ENCODE results near the gene USF3. TPM values are rescaled to one million over a fixed set of nuclear protein-coding genes. Genes with fewer than 3 reads are reported as not detected.

Gene USF3
- total and polyA plus RNA-seq, 2 of the 4 experiments (the other 2 are of a cell fraction): 3.0 to 5.2 TPM

GRCh38 chr3:113600418-113601182 is 95.8 kb downstream of the USF3 start:
- no peak overlapping the region for H3K18ac ChIP-seq (ENCODE audit: low read depth, low read length)
- BruUV-seq (replicated peaks): no TSS peak
- no peak overlapping the region for H3K23ac ChIP-seq (ENCODE audit: low read depth, low read length)
- no peaks in the 10 kb centered on the region for H3K79me1 ChIP-seq (ENCODE audit: low read depth in 1 of 2, low read length in 2 of 2)
- no peak overlapping the region for H3K4me2 ChIP-seq (ENCODE audit: low read depth, low read length)
- CTCF ChIA-PET: no interaction called here
- H3K27me3 ChIP-seq (ENCODE audit: control insufficient read depth, insufficient read depth, low read length): peaks cover 19% of the 10 kb centered on the region
- no peak overlapping the region for H4K5ac ChIP-seq (ENCODE audit: low read depth, low read length)
- no peaks in the 10 kb centered on the region for H3K9me3 ChIP-seq (ENCODE audit: control insufficient read depth, insufficient read depth, low read length)
- no peak overlapping the region for H4K91ac ChIP-seq (ENCODE audit: insufficient read depth, low read depth, low read length)
- 0 out of 2 replicates have a peak, but pooled peaks cover 2% of the 10 kb centered on the region for H3K9me1 ChIP-seq (ENCODE audit: insufficient read depth, low read length)
- TF ChIP-seq CHD1 (IDR thresholded peaks at IDR 0.05; ENCODE audit: low read depth, low read length): no peak
- TF ChIP-seq RFX5 (IDR thresholded peaks at IDR 0.05; ENCODE audit: low read depth, low read length): no peak
- no peak for TF ChIP-seq CEBPB (IDR thresholded peaks at IDR 0.05; ENCODE audit: low read depth, low read length)
- TF ChIP-seq BHLHE40 (IDR thresholded peaks at IDR 0.05; ENCODE audit: low read depth, low read length): no peak
- TF ChIP-seq RCOR1 (IDR thresholded peaks at IDR 0.05; ENCODE audit: insufficient replicate concordance, low read length): no peak
- TF ChIP-seq ELK1 (IDR thresholded peaks at IDR 0.05; ENCODE audit: borderline replicate concordance, low read depth, low read length): no peak
- TF ChIP-seq USF2 (IDR thresholded peaks at IDR 0.05; ENCODE audit: low read depth, low read length): no peak
- no peak for TF ChIP-seq MAFK (IDR thresholded peaks at IDR 0.05; ENCODE audit: low read depth, low read length)
- no peak for TF ChIP-seq MAZ (IDR thresholded peaks at IDR 0.05; ENCODE audit: borderline replicate concordance, low read depth, low read length)
- no peak for TF ChIP-seq FOS (IDR thresholded peaks at IDR 0.05; ENCODE audit: low read depth, low read length)
- no peak for TF ChIP-seq SMC3 (IDR thresholded peaks at IDR 0.05; ENCODE audit: low read depth, low read length)
- no peak overlapping the region for H4K8ac ChIP-seq (ENCODE audit: low read depth in 2 of 2, low read length in 2 of 2)
- dilution Hi-C loops (cut with HindIII; ENCODE audit: low sequenced_read_pairs, unreplicated experiment) (no loop called here), in situ Hi-C loops (cut with MboI; ENCODE audit: low sequenced_read_pairs) (no loop called here), intact Hi-C loops (cut with micrococcal nuclease) (no loop called here)
- POLR2A ChIA-PET (ENCODE audit: unreplicated experiment): no interaction called here
- H2AK5ac ChIP-seq (ENCODE audit: low read depth, low read length): no peak overlapping the region
- no peak overlapping the region for H2AK9ac ChIP-seq (replicated peaks; ENCODE audit: low read depth, low read length, poor library complexity)
- WGBS, 2 experiments (ENCODE audit: extremely low coverage in 2 of 2, insufficient read length in 1 of 2): no CpG with 5 or more reads among the region's 2 CpGs
- H3K9ac ChIP-seq (ENCODE audit: low read depth, low read length): no peak overlapping the region
- no peak for ATAC-seq (ENCODE audit: low read depth)
- H2BK20ac ChIP-seq (ENCODE audit: low read depth, low read length): no peak overlapping the region
- H3K56ac ChIP-seq (ENCODE audit: extremely low read depth, insufficient read depth, low read length): no peak overlapping the region
- no peaks in the 10 kb centered on the region for H3K36me3 ChIP-seq (ENCODE audit: control insufficient read depth, insufficient read depth, low read length)
- no peak overlapping the region for H2BK5ac ChIP-seq (ENCODE audit: low read depth, low read length, poor library complexity, severe bottlenecking)
- no peaks in the 10 kb centered on the region for H4K20me1 ChIP-seq (ENCODE audit: insufficient read depth, low read length)
- DNase-seq: no peak
- no peak overlapping the region for H3K14ac ChIP-seq (replicated peaks; ENCODE audit: low read depth, low read length)
- H2BK15ac ChIP-seq (ENCODE audit: low read depth, low read length): no peak overlapping the region
- no peak overlapping the region for H3K27ac ChIP-seq (ENCODE audit: insufficient read depth, low read length)
- H3K4ac ChIP-seq (ENCODE audit: low read depth, low read length): no peak overlapping the region
- H2AFZ ChIP-seq (replicated peaks; ENCODE audit: low read length, poor library complexity): no peak overlapping the region
- no peaks in the 10 kb centered on the region for H3K4me1 ChIP-seq (ENCODE audit: control insufficient read depth, insufficient read depth, low read length)
- no peak overlapping the region for H3K4me3 ChIP-seq (ENCODE audit: insufficient read depth, low read depth, low read length)
- no peak overlapping the region for H2BK120ac ChIP-seq (ENCODE audit: low read depth, low read length)
